ENCODE results near the gene CABP7. TPM values are rescaled to one million over a fixed set of nuclear protein-coding genes. Genes with fewer than 3 reads are reported as not detected.
A peak's percentile ranks its signal among the peaks of the same experiment; 100 is the strongest.

Gene CABP7
- total RNA-seq, 4 donors from 2014 or later = 0.20 TPM; not detected in 3

- peaks cover 0 to 68% of the 10 kb centered on the region in 2 donors for H3K27me3 ChIP-seq
- TF ChIP-seq, protein P1, sequence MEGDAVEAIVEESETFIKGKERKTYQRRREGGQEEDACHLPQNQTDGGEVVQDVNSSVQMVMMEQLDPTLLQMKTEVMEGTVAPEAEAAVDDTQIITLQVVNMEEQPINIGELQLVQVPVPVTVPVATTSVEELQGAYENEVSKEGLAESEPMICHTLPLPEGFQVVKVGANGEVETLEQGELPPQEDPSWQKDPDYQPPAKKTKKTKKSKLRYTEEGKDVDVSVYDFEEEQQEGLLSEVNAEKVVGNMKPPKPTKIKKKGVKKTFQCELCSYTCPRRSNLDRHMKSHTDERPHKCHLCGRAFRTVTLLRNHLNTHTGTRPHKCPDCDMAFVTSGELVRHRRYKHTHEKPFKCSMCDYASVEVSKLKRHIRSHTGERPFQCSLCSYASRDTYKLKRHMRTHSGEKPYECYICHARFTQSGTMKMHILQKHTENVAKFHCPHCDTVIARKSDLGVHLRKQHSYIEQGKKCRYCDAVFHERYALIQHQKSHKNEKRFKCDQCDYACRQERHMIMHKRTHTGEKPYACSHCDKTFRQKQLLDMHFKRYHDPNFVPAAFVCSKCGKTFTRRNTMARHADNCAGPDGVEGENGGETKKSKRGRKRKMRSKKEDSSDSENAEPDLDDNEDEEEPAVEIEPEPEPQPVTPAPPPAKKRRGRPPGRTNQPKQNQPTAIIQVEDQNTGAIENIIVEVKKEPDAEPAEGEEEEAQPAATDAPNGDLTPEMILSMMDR (IDR thresholded peaks at IDR 0.05) = no peak
- TF ChIP-seq POLR2A (IDR thresholded peaks at IDR 0.05) (no peak), EP300 (IDR thresholded peaks at IDR 0.05) (no peak)
- WGBS, 2 donors = 63 to 64% methylated on average over 16 of the region's 16 CpGs
- H3K4me3 ChIP-seq = no peak overlapping the region
- peak in 1 of 2 donors; percentile 38 for DNase-seq (ENCODE audit: low spot score in 2 of 2)
- no peak overlapping the region for H3K27ac ChIP-seq
- H3K36me3 ChIP-seq = no peaks in the 10 kb centered on the region
- no peaks in the 10 kb centered on the region for H3K9me3 ChIP-seq
- peaks cover 0 to 18% (median 5%) of the 10 kb centered on the region in 4 donors for H3K4me1 ChIP-seq
Measured at GRCh38 chr22:29716814-29717545, 2.8 kb upstream of the CABP7 start.

- Histone ChIP-seq H3K4me1 (peaks cover 0 to 18% (median 5%) of the 10 kb centered on the region in 4 donors), H3K9me3 (no peaks in the 10 kb centered on the region), H3K27me3 (peaks cover 0 to 61% of the 10 kb centered on the region in 2 donors), H3K36me3 (no peaks in the 10 kb centered on the region), H3K4me3 (no peak overlapping the region), H3K27ac (no peak overlapping the region)
- 81 to 94% methylated on average over 11 of the region's 11 CpGs for WGBS, 2 donors
- TF ChIP-seq POLR2A (IDR thresholded peaks at IDR 0.05) (no peak), EP300 (IDR thresholded peaks at IDR 0.05) (no peak)
- TF ChIP-seq, protein P1 (IDR thresholded peaks at IDR 0.05) = no peak
- no peak for DNase-seq (ENCODE audit: low spot score in 2 of 2)
Measured at GRCh38 chr22:29717789-29718188, 2.0 kb upstream of the CABP7 start.

GRCh38 chr22:29718949-29719898 is 579 bp upstream of the CABP7 start:
- H3K4me1 ChIP-seq = peaks cover 0 to 18% (median 5%) of the 10 kb centered on the region in 4 donors
- TF ChIP-seq POLR2A (IDR thresholded peaks at IDR 0.05) (no peak), EP300 (IDR thresholded peaks at IDR 0.05) (no peak)
- TF ChIP-seq, protein P1 (IDR thresholded peaks at IDR 0.05) = no peak
- H3K9me3 ChIP-seq = no peaks in the 10 kb centered on the region
- peaks cover 0 to 55% of the 10 kb centered on the region in 2 donors for H3K27me3 ChIP-seq
- no peak overlapping the region for H3K27ac ChIP-seq
- H3K4me3 ChIP-seq = peak overlapping the region in 1 of 4 donors; percentile 37
- no peak for DNase-seq (ENCODE audit: low spot score in 2 of 2)
- H3K36me3 ChIP-seq = no peaks in the 10 kb centered on the region
- WGBS, 2 donors = 47 to 53% methylated on average over 18 to 24 of the region's 24 CpGs

DNA sequence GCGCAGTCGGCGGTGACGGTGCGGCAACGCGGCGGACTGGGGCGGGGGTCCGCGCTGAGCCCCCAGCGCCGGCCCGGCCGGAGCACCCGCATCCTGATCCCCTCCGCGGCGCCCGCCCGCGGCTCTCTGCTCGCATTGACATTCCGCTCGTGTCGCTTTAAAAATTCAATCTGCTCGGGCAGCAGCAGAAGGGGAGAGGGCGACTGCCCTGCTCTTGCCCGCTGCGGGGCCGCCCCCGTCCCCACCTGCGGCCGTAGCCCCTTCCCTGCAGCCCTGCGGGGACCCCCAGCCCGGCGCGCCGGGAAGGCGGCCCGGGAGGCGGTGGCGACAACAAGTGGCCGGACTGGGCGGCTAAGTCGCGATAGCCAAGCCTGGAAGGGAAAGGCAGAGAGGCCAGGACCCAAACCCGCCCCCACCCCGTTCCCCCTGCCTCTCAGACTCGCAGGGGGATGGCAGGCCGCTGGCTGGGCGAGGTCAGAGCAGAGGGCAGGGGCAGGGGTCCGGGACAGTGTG is 1.1 kb downstream of the CABP7 start:
- H3K9me3 ChIP-seq = no peaks in the 10 kb centered on the region
- peaks cover 0 to 46% of the 10 kb centered on the region in 2 donors for H3K27me3 ChIP-seq
- no peak for DNase-seq (ENCODE audit: low spot score in 2 of 2)
- no peak overlapping the region for H3K27ac ChIP-seq
- H3K4me3 ChIP-seq = peak overlapping the region in 1 of 4 donors; percentile 37
- H3K36me3 ChIP-seq = no peaks in the 10 kb centered on the region
- H3K4me1 ChIP-seq = peaks cover 0 to 18% (median 5%) of the 10 kb centered on the region in 4 donors
- WGBS, 2 donors = 13 to 32% methylated on average over 3 to 14 of the region's 53 CpGs
- TF ChIP-seq, protein P1 (IDR thresholded peaks at IDR 0.05) = no peak
- TF ChIP-seq POLR2A (IDR thresholded peaks at IDR 0.05) (no peak), EP300 (IDR thresholded peaks at IDR 0.05) (no peak)

Data from tibial nerve (tissue), 4 donors.